AG09319 (cell line): ENCODE results near the gene RIBC2.

Experiments used
- DNase-seq: peaks from one replicate; pipeline ENCODE4 v3.0.0-alpha.2; 2010; ENCODE audit warnings: low read depth; ENCODE audit errors: extremely low read depth
- TF ChIP-seq, protein P1 (sequence below): IDR thresholded peaks from 2 replicates; pipeline ENCODE4 v1.5.1; 2011; ENCODE audit warnings: low read depth, mild to moderate bottlenecking, inconsistent platforms, low read length, moderate library complexity

The RIBC2 gene

DNA sequence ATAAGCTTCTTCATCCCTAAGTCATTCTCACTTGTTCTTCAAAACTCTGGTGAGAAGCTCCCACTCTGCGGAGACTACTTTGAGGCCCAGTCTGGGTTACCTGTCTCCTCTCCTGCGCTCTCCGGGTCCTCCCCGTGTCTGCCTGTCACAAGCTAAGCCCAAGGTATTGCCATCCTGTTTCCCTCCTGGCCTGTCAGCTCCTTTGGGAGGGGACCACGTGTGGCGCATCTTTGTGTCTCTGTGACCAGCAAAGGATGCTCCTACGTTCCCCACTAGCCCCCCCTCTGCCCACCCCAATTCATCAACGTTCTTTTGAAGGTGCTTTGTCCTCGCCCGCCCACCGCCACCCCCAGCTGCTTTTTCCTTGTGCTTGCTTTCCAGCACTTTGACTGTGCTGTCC lies 57.4 kb downstream of the RIBC2 start:
- no peak for DNase-seq
- TF ChIP-seq, protein P1, sequence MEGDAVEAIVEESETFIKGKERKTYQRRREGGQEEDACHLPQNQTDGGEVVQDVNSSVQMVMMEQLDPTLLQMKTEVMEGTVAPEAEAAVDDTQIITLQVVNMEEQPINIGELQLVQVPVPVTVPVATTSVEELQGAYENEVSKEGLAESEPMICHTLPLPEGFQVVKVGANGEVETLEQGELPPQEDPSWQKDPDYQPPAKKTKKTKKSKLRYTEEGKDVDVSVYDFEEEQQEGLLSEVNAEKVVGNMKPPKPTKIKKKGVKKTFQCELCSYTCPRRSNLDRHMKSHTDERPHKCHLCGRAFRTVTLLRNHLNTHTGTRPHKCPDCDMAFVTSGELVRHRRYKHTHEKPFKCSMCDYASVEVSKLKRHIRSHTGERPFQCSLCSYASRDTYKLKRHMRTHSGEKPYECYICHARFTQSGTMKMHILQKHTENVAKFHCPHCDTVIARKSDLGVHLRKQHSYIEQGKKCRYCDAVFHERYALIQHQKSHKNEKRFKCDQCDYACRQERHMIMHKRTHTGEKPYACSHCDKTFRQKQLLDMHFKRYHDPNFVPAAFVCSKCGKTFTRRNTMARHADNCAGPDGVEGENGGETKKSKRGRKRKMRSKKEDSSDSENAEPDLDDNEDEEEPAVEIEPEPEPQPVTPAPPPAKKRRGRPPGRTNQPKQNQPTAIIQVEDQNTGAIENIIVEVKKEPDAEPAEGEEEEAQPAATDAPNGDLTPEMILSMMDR = no peak

DNA sequence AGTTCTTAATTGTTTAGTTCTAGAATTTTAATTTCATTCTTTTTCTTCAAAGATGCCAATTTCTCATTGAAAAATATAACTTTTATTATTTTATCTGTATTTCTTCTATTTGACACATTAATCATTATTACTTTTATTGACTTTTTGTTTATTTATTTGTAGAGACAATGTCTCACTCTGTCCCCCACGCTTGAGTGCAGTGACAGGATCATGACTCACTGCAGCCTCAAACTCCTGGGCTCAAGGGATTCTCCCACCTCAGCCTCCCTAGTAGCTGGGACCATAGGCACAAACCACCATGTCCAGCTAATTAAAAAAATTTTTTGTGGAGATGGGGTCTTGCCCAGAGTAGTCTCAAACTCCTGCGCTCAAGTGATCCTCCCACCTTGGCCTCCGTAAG lies 58.9 kb downstream of the RIBC2 start:
- TF ChIP-seq, protein P1 = no peak
- DNase-seq = no peak

DNA sequence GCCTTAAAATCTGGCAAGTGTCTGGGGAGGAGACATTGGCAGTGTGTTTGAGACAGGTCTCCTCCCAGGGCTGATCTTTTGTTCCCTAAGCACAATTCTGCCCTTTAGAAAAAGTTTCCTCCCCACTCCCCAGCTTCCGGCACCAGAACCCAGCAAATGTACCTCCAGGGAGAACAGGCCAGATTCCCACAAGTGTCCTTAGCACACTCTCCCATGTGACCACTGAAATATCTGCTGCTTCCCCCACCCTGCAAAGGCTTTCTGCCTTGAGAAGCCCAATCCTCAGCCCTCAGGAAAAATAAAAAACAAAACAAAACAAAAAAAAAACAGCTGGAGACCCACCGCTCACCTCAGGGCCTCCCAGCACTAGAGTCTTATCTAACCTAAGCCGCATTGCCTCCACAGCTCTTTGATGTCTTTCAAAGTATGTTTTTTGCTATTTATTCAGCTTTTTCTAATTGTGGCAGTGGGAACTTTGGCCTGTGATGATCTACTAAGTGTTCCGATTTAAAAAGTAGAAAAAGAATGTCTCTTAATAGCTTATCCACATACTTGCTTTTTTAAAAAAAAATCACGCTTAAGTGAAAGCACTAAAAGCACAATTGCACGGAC lies 60.2 kb downstream of the RIBC2 start:
- DNase-seq = no peak
- TF ChIP-seq, protein P1 = no peak

DNA sequence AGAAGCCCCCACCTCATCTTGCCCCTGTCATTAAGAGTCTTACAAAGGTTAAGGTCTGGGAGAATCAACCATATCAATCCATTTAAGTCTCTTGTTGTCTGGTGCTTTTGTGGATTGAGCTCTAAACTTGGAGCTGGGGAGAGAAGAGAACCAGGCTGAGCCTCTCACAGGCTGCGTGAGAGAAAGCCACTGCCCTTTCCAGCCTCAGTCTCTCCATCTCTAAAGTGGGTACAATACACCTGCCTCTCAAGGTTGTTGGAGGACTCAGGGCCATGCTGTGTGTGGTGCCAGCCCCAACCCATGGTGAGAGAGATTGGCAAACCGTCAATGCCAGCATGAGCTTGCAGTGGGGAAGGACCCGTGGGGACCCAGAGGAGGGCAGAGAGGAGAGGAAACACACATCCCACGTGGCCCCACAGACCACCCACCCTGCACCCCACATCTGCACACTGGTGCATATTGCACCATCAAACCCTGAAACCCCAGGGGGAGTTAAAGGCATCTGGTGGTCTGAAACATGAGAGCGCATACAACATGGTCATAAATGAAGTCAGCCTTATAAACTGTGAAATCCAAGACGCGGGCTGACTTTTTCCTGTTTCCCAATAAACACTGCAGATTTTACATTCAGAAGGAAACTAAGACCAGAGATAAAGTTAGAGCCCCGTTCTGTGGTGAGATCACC lies 61.7 kb downstream of the RIBC2 start:
- TF ChIP-seq, protein P1 = no peak
- DNase-seq = no peak

DNA sequence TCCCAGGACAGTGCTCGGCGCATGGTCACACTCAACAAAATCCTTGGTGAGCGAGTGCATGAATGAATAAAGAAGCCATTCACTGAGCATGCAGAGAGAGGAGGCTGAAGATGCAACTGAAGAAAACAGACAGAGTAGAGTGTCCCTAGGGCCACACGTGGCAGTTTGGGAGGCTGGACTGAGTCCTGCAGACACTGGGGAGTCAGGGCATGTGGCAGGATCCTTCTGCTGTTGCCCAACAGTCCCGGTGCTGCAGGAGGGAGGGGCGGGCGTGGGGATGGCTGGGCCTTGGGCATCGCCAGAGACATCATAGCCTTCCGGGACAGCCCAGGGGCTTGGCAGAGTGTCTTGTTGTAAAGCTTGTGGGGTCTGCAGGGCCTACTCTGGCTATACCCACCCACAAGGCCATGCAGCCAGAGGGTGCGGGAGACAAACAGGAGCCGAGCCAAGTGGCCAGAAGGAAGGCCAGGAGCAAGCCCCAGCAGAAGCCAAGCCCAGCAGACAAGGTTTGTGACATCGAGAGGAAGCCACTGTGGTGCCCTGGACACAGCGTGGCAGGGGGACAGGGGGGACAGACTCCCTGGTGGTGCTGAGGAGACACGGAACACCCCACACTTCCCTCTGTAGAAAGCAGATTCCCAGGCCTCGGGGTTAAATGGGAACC lies 62.5 kb downstream of the RIBC2 start:
- no peak for DNase-seq
- TF ChIP-seq, protein P1 = no peak

DNA sequence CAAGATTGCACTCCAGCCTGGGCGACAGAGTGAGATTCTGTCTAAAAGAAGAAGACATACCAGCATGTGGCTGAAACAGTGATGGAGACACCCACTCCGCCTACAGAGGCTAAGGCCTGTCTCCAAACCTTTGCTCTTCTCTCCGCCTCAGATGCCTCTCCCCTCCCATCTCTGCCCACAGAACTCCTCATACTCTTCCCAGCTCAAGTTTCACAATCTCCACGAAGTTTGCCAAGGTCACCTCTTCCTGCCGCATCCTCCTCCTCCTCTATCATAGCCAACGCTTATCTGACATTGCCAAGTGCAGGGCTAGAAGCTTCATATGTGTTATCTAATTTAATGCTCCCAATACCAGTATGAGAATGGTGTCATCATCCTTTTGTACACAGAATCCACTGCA lies 63.3 kb downstream of the RIBC2 start:
- no peak for DNase-seq
- TF ChIP-seq, protein P1 = no peak
